Esophagus muscularis mucosa (tissue), 4 donors: ENCODE results near the gene PDE8A.

Source experiments
- CTCF ChIP-seq, 3 experiments: fragments of 200-600 bp in 2 of 3; fragments of 450-650 bp in 1 of 3; sonication (generic) in 2 of 3; IDR thresholded peaks; one replicate each; pipeline ENCODE4 v1.5.1; 2017 to 2019; ENCODE audit warnings: antibody characterized with exemption in 3 of 3, mild to moderate bottlenecking in 2 of 3, moderate library complexity in 1 of 3
- EP300 ChIP-seq: sonication (generic); formaldehyde crosslinking; IDR thresholded peaks from one replicate; pipeline ENCODE4 v1.6.1; 2017; ENCODE audit warnings: antibody characterized with exemption
- POLR2A ChIP-seq: fragments of 450-650 bp; IDR thresholded peaks from one replicate; pipeline ENCODE4 v1.6.1; 2017; ENCODE audit warnings: antibody characterized with exemption, moderate library complexity, mild to moderate bottlenecking, low read depth
- POLR2AphosphoS5 ChIP-seq, 2 donors: sonication (generic); formaldehyde crosslinking; IDR thresholded peaks; one replicate each; pipeline ENCODE4 v1.6.1; 2017; ENCODE audit warnings: antibody characterized with exemption in 2 of 2

- TF ChIP-seq POLR2A (no peak), CTCF (IDR thresholded peaks at IDR 0.05) (no peak), POLR2AphosphoS5 (IDR thresholded peaks at IDR 0.05) (no peak), EP300 (no peak)
These were observed 27.9 kb upstream of the PDE8A start for GRCh38 chr15:84953726-84954125.
